Stimulated activated CD8-positive, alpha-beta memory T cell treated with anti-CD3 and anti-CD28 coated beads, Interleukin-7, amount 100 ng/mL, for 24 hours (primary cell): ENCODE measurements around the gene HOTAIR.

ENCODE experiments used
- DNase-seq: peaks from one replicate; pipeline ENCODE4 v3.0.0-alpha.2; 2020; ENCODE audit warnings: low read depth

HOTAIR gene

GRCh38 chr12:53987787-53988230, 13.1 kb upstream of the HOTAIR start:
- no peak for DNase-seq

- no peak for DNase-seq
Measured at GRCh38 chr12:53986686-53987483, 12.1 kb upstream of the HOTAIR start.

GRCh38 chr12:53985994-53986685, 11.4 kb upstream of the HOTAIR start:
- no peak for DNase-seq

- DNase-seq: no peak
Measured at GRCh38 chr12:53985692-53985993, 10.9 kb upstream of the HOTAIR start.

- peak; percentile 76 for DNase-seq
Measured at GRCh38 chr12:53984901-53985691, 10.3 kb upstream of the HOTAIR start, which contains the start of gene HOXC10. Gene HOXC10 (plus strand): TSS chr12:53985146. CDS start chr12:53985260, 114 bp downstream.

GRCh38 chr12:53983950-53984572, 9.3 kb upstream of the HOTAIR start:
- no peak for DNase-seq

GRCh38 chr12:53983568-53983949, 8.8 kb upstream of the HOTAIR start:
- DNase-seq: no peak

GRCh38 chr12:53982648-53983567, 8.2 kb upstream of the HOTAIR start:
- no peak for DNase-seq

- no peak for DNase-seq
Measured at GRCh38 chr12:53981634-53982565, 7.1 kb upstream of the HOTAIR start.

- no peak for DNase-seq
Measured at GRCh38 chr12:53980802-53981496, 6.2 kb upstream of the HOTAIR start.

- DNase-seq: no peak
Measured at GRCh38 chr12:53980104-53980801, 5.5 kb upstream of the HOTAIR start.

GRCh38 chr12:53978477-53979356, 4.0 kb upstream of the HOTAIR start:
- DNase-seq: no peak

- DNase-seq: no peak
Measured at GRCh38 chr12:53977596-53978445, 3.1 kb upstream of the HOTAIR start.

- no peak for DNase-seq
Measured at GRCh38 chr12:53976823-53977595, 2.3 kb upstream of the HOTAIR start.

GRCh38 chr12:53976172-53976822, 1.5 kb upstream of the HOTAIR start:
- no peak for DNase-seq
